Prostate gland (tissue), 1 donor: ENCODE data around the gene ATG2A.

Experiments
- POLR2A ChIP-seq: fragments of 450-650 bp; IDR thresholded peaks from one replicate; pipeline ENCODE4 v1.6.1; 2016; ENCODE audit warnings: antibody characterized with exemption, mild to moderate bottlenecking
- POLR2AphosphoS5 ChIP-seq: sonication (generic); formaldehyde crosslinking; IDR thresholded peaks from one replicate; pipeline ENCODE4 v1.6.1; 2017; ENCODE audit warnings: antibody characterized with exemption

DNA sequence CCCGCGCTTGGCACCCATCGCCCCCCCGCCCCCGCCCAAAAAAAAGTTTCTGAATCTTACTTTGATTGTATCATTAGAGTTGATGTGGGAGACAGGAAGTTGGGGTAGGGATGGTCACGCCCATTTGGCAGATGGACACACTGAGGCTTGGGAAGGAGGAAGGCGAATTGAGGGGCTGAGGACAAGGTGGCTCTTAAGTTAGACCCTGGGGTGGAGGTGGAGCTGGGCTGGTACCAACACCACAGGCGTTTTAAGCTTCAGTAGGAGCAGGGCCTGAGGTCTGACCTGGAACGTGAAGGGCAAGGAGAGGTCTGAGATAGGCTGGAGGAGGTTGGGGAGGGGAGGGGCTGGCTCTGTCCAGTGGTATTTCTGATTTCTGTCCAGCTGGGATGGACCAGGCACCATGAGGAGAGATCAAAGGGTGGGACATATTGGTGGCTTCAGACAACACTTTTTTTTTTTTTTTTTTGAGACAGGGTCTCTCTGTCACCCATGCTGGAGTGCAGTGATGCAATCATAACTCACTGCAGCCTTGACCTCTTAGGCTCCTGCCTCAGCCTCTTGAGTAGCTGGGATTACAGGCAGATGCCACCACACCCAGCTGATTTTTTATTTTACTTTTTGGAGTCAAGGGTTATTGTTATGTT is 71.8 kb downstream of the ATG2A start:
- no peak for TF ChIP-seq POLR2A
- no peak for TF ChIP-seq POLR2AphosphoS5
